Thoracic aorta endothelial cell (primary cell): ENCODE data around the gene CD7. TPM values are rescaled to one million over a fixed set of nuclear protein-coding genes. Genes with fewer than 3 reads are reported as not detected.

Experiments
- total RNA-seq: library from RNA; depleted of rRNA; stranded (reverse); fragments of >200 nt; gene quantifications from 2 replicates; pipeline ENCODE4 v1.2.3, GENCODE V29; 2012

CD7 gene
- not detected in 2 replicates for total RNA-seq

GRCh38 chr17:82317394-82318168 lies at the start of gene CD7:
Gene CD7, minus strand, starts transcription at chr17:82317608. Its CDS starts 113 bp downstream, at chr17:82317495.

DNA sequence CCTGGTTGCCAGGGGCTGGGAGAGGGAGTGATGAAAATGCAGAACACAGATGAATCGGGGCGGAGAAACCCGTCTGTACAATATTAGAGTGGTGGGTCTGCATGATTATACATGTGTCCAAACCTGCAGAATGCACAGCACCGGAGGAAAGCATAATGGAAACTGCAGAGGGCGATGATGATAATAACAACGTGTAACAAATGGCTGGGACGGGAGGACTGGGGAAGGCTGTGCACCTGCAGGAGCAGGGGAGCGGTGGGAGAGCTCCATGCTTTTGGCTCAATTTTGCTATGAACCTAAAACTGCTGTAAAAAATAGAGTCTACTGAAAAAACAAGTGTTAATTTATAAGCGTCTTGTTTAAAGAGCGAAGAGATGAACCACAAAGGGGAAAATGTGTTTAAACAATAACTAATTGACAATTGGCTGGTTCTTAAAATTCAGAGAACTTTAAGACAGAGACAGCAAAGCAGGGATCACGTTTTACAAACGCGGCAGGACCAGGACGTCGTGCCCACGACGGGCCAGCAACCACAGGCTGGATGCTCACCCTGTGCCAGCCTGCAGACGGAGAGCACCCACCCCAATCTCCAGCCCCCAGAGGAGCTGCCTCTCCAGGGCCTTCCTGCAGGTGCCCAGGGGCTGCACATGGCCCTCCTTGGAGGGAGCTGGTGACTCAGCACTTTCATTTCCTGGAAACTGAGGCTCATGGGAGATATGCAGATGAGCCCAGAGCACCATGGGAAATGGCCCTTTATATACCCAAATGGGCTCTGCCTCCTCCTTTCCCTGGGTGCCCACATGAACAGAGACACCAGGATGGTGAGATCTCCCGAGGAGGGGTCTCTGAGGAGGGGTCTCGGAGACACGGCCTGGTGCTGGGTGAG lies 41.3 kb upstream of the CD7 start, which contains the start of gene TEX19:
Gene TEX19, plus strand, starts transcription at position 783 of the 886 bp plus-strand sequence. CDS start 2,904 bp downstream, outside the sequence.

DNA sequence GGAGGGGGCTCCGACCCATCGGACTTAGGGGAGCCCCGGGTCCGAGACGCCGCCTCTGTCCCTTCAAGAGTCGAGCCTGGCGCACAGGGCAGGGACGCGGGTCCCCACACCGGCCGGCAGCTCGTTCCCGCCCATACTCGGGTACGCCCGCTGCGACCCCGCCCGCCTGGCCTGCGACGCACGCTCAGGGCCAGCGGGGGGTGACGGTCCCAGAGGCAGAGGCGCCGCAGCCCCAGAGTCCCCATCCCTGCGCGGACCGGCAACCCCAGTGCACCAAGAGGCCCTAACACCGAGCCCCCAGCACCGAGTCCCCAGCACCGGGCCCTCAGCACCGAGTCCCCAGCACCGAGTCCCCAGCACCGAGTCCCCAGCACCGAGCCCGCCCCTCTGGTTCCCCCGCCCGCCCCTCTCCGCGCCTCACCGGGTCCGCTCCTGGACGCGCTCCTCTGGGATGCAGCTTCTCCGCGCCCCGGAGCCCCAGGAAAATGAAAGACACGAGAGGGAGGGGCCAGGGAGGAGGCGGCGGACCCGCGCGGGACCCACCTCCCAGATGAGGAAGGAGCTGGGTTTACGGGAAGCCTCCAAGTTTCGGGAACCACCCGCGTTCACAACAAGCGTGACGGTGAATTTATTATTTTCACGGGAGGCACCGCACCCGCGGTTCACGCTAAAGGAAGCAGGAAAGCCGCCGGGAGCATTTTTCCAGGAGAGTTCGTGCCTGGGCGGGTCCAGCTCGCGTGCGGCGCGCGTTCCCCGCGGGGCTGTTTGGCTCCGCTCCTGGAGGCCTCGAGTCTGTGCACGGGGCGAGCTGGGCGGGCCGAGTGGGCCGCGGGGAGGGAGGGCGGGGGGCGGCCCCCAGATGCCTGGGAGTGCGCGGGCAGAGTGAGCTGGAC lies 16.1 kb upstream of the CD7 start, which contains the start of gene SECTM1:
Gene SECTM1, minus strand, starts transcription at position 488 of the 893 bp plus-strand sequence. CDS start 6,526 bp downstream, outside the sequence.

DNA sequence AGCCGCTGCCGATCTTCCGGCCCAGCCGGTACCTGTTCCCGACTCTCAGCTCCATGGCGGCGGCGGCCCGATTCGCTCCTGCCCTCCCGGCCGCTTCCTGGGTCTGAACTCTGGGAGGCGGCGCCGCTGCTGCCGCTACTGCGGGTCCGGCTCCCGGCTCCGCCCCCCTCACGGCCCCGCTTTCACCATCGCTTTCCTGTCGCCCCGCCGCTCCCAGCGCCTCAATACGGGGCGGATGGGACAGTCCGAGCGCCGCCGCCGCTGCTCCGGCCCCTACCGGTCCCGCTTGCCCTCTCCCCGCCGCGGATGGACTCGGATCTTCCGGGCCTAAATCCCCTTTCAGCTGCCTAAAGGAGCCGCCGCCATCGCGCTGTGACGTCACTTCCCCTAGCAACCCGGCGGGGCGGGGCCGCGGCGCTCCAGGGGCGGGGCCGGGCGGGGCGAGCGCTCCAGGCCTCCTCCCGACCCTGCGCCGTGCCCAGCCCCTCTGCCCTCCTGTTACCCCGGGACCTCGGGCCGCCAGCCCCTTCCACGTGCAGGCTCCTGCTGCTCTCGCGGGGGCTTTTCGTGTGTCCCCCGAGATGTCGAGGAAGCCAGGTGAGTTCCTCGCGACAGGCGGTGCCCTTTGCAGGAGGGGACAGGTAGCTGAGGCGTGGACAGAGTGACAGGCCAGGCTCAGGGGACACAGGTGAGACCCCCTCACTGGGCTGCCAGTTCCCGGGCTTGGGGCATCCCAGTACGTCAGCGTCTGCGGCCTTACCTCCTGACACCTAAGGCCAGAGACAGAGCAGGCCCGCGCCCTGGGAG lies 43.9 kb downstream of the CD7 start, which contains the start of gene CSNK1D:
Gene CSNK1D, minus strand, starts transcription at position 374 of the 807 bp plus-strand sequence. Its CDS starts 319 bp downstream, at position 55.

Other genes starting within 250 kb of the CD7 start
- 141 and 288 TPM in 2 replicates for gene FASN, start 219.4 kb downstream of the CD7 start, total RNA-seq
- gene CCDC57, start 104.8 kb downstream of the CD7 start, total RNA-seq: 16.2 and 18.8 TPM in 2 replicates
- gene SLC16A3, start 88.6 kb downstream of the CD7 start, total RNA-seq: 87.4 and 113 TPM in 2 replicates
- gene CSNK1D, start 43.9 kb downstream of the CD7 start, total RNA-seq: 62.0 and 76.5 TPM in 2 replicates
- gene SECTM1, start 16.2 kb upstream of the CD7 start, total RNA-seq: 2.8 and 3.7 TPM in 2 replicates
- gene TEX19, start 41.6 kb upstream of the CD7 start, total RNA-seq: 0.07 TPM in 1 of 2 replicates, not detected in the other
- gene UTS2R, start 54.2 kb upstream of the CD7 start, total RNA-seq: not detected in 2 replicates
- 11.7 and 13.0 TPM in 2 replicates for gene HEXD, start 100.7 kb upstream of the CD7 start, total RNA-seq
- 27.1 and 28.6 TPM in 2 replicates for gene OGFOD3, start 101.0 kb upstream of the CD7 start, total RNA-seq
- gene CYBC1, start 133.1 kb upstream of the CD7 start, total RNA-seq: 41.0 and 50.7 TPM in 2 replicates
- 74.0 and 97.5 TPM in 2 replicates for gene NARF, start 141.1 kb upstream of the CD7 start, total RNA-seq
- gene FOXK2, start 202.1 kb upstream of the CD7 start, total RNA-seq: 41.1 and 56.4 TPM in 2 replicates